HCT116 (cell line): Measurements from ENCODE around the gene KCNK10. TPM values are rescaled to one million over a fixed set of nuclear protein-coding genes. Genes with fewer than 3 reads are reported as not detected.

Experiments
- ATAC-seq: fragments of 200-7000 bp; cut with Tn5 transposase; 2 replicates; pipeline ENCODE4 v1.9.1; 2020; ENCODE audit warnings: mild to moderate bottlenecking, moderate library complexity
- BruUV-seq: library from RNA; stranded (reverse); fragments of 400-500 nt; replicated peaks from 2 replicates; lab custom pipeline; 2021; lab: Mats Ljungman, UMichigan
- CTCF ChIA-PET: fragments of 300-600 bp; sonication (Branson Sonifier 250); formaldehyde crosslinking; loops from one replicate; lab custom pipeline; 2021; ENCODE audit warnings: antibody characterized with exemption; lab: Charles Lee
- POLR2A ChIA-PET: fragments of 300-600, 350-600 bp; sonication (Branson Sonifier 250); formaldehyde crosslinking; loops from one replicate; lab custom pipeline; 2021; ENCODE audit warnings: antibody characterized with exemption; lab: Charles Lee
- RAD21 ChIA-PET, 2 experiments: fragments of 300-600 bp; sonication (Branson Sonifier 250); formaldehyde crosslinking; loops; one replicate each; lab custom pipeline; 2023; ENCODE audit warnings: low total read pairs in 2 of 2; ENCODE audit not compliant: uncharacterized antibody in 2 of 2, unreplicated experiment in 2 of 2, low non-redundant PET in 1 of 2; lab: Charles Lee
- DNase-seq: peaks from one replicate; pipeline ENCODE4 v3.0.0-alpha.2; 2010; ENCODE audit warnings: low read depth, low spot score
- H2AFZ ChIP-seq: fragments of 200-600 bp; shearing (Covaris generic), sonication (generic); 2 replicates; pipeline ENCODE4 v1.6.1; 2017; ENCODE audit warnings: low read depth, mixed run types, mixed read lengths, antibody characterized with exemption, low read length; ENCODE audit not compliant: poor library complexity, severe bottlenecking
- H3K27ac ChIP-seq: 2 replicates; pipeline ENCODE4 v1.5.1; 2012; ENCODE audit warnings: low read depth, low read length
- H3K27me3 ChIP-seq: fragments of 200-600 bp; sonication (generic); 2 replicates; pipeline ENCODE4 v1.6.1; 2016; ENCODE audit warnings: mixed run types, low read length, mixed read lengths; ENCODE audit not compliant: insufficient read depth
- H3K36me3 ChIP-seq, 2 experiments: fragments of 200-500 bp in 1 of 2; fragments of 200-600 bp in 1 of 2; sonication (Bioruptor generic) in 1 of 2; sonication (generic) in 1 of 2; 2 replicates each; pipeline versions ENCODE4 v1.5.1 to v1.6.1; 2014 to 2016; ENCODE audit warnings: low read length in 2 of 2, inconsistent platforms in 1 of 2, mixed read lengths in 1 of 2, mixed run types in 1 of 2; ENCODE audit not compliant: insufficient read depth in 2 of 2, control insufficient read depth in 1 of 2
- H3K4me1 ChIP-seq, 2 experiments: fragments of 200-600 bp in 1 of 2; sonication (generic) in 1 of 2; 2 replicates each; pipeline versions ENCODE4 v1.5.1 to v1.6.1; 2012 to 2017; ENCODE audit warnings: low read length in 2 of 2, inconsistent platforms in 1 of 2, mild to moderate bottlenecking in 1 of 2, mixed read lengths in 1 of 2, mixed run types in 1 of 2, moderate library complexity in 1 of 2; ENCODE audit not compliant: insufficient read depth in 2 of 2, control insufficient read depth in 1 of 2
- H3K4me2 ChIP-seq: fragments of 200-600 bp; sonication (generic); 2 replicates; pipeline ENCODE4 v1.6.1; 2017; ENCODE audit warnings: mixed run types, low read length, mixed read lengths
- H3K4me3 ChIP-seq, 2 experiments: fragments of 200-600 bp in 1 of 2; sonication (generic) in 1 of 2; replicated peaks in 1 of 2; 2 replicates each; pipeline ENCODE4 v1.5.1; 2011 to 2016; ENCODE audit warnings: low read length in 2 of 2, control low read depth in 1 of 2, low read depth in 1 of 2, mild to moderate bottlenecking in 1 of 2, mixed read lengths in 1 of 2, mixed run types in 1 of 2
- H3K79me2 ChIP-seq: fragments of 200-600 bp; sonication (generic); 2 replicates; pipeline ENCODE4 v1.6.1; 2017; ENCODE audit warnings: mild to moderate bottlenecking, mixed run types, low read length, moderate library complexity, mixed read lengths; ENCODE audit not compliant: insufficient read depth
- H3K9ac ChIP-seq: fragments of 200-600 bp; sonication (generic); 2 replicates; pipeline ENCODE4 v1.6.1; 2016; ENCODE audit warnings: low read length, mixed read lengths
- H3K9me2 ChIP-seq: fragments of 200-600 bp; sonication (generic), shearing (Covaris generic); 2 replicates; pipeline ENCODE4 v1.6.1; 2017; ENCODE audit warnings: mixed run types, mild to moderate bottlenecking, moderate library complexity; ENCODE audit not compliant: insufficient read depth
- H3K9me3 ChIP-seq, 2 experiments: fragments of 200-500 bp in 1 of 2; fragments of 200-600 bp in 1 of 2; sonication (Bioruptor generic) in 1 of 2; sonication (generic) in 1 of 2; 2 replicates each; pipeline ENCODE4 v1.6.1; 2014 to 2017; ENCODE audit warnings: low read length in 2 of 2, mixed read lengths in 2 of 2, inconsistent platforms in 1 of 2, low read depth in 1 of 2, mild to moderate bottlenecking in 1 of 2, mixed run types in 1 of 2, moderate library complexity in 1 of 2; ENCODE audit not compliant: control insufficient read depth in 1 of 2, insufficient read depth in 1 of 2
- H4K20me1 ChIP-seq: fragments of 200-600 bp; sonication (generic), shearing (Covaris generic); 2 replicates; pipeline ENCODE4 v1.6.1; 2017; ENCODE audit warnings: mixed run types, mild to moderate bottlenecking, moderate library complexity; ENCODE audit not compliant: insufficient read depth
- CBX3 ChIP-seq: IDR thresholded peaks from 2 replicates; pipeline ENCODE4 v1.6.1; 2012; ENCODE audit warnings: low read depth
- EGR1 ChIP-seq: IDR thresholded peaks from 2 replicates; pipeline ENCODE4 v1.6.1; 2012; ENCODE audit warnings: low read depth
- EZH2 ChIP-seq: fragments of 200-600 bp; sonication (generic); IDR thresholded peaks from 2 replicates; pipeline ENCODE4 v1.6.1; 2017; ENCODE audit warnings: antibody characterized with exemption, mixed run types
- FOSL1 ChIP-seq: IDR thresholded peaks from 2 replicates; pipeline ENCODE4 v1.6.1; 2012; ENCODE audit warnings: low read depth
- JUND ChIP-seq: IDR thresholded peaks from 2 replicates; pipeline ENCODE4 v1.6.1; 2012
- RAD21 ChIP-seq: IDR thresholded peaks from 2 replicates; pipeline ENCODE4 v1.6.1; 2012; ENCODE audit warnings: low read depth, mild to moderate bottlenecking
- SIN3A ChIP-seq: IDR thresholded peaks from 2 replicates; pipeline ENCODE4 v1.6.1; 2012; ENCODE audit warnings: low read depth
- SP1 ChIP-seq: IDR thresholded peaks from 2 replicates; pipeline ENCODE4 v1.6.1; 2012; ENCODE audit warnings: low read depth
- YY1 ChIP-seq: IDR thresholded peaks from 2 replicates; pipeline ENCODE4 v1.6.1; 2011; ENCODE audit warnings: low read length, low read depth, moderate library complexity, mild to moderate bottlenecking; ENCODE audit not compliant: insufficient replicate concordance; ENCODE audit errors: extremely low read depth
- ZBTB33 ChIP-seq: IDR thresholded peaks from 2 replicates; pipeline ENCODE4 v1.6.1; 2011; ENCODE audit warnings: mild to moderate bottlenecking, low read length, moderate library complexity; ENCODE audit not compliant: insufficient replicate concordance; ENCODE audit errors: extremely low read depth
- intact Hi-C: fragments of 100-400 bp; cut with micrococcal nuclease; formaldehyde crosslinking; loops from 2 replicates; pipeline ENCODE4 v1.10.0; 2022
- total RNA-seq: library from RNA; stranded (reverse); gene quantifications from one replicate; pipeline ENCODE4 v1.2.1, GENCODE V29; 2021; ENCODE audit not compliant: unreplicated experiment
- TF ChIP-seq, protein P1 (sequence below), 3 experiments: fragments of 200-600 bp in 1 of 3; sonication (generic) in 1 of 3; IDR thresholded peaks in 2 of 3; conservative IDR thresholded peaks in 1 of 3; 2 replicates each; pipeline ENCODE4 v1.5.1; 2012 to 2017; ENCODE audit warnings: low read depth in 2 of 3, low read length in 2 of 3, antibody characterized with exemption in 1 of 3, borderline replicate concordance in 1 of 3, control low read depth in 1 of 3, mild to moderate bottlenecking in 1 of 3, mixed read lengths in 1 of 3, mixed run types in 1 of 3, moderate library complexity in 1 of 3; ENCODE audit not compliant: insufficient read depth in 1 of 3

Gene KCNK10
- total RNA-seq, 1 experiment from 2014 or later, result not detected

- Histone ChIP-seq H3K4me1 (no peaks in the 10 kb centered on the region), H3K4me3 (no peak overlapping the region), H3K9ac (no peak overlapping the region), H3K27ac (no peak overlapping the region), H3K27me3 (peaks cover 16% of the 10 kb centered on the region), H3K4me2 (no peak overlapping the region), H3K9me3 (no peaks in the 10 kb centered on the region), H3K36me3 (no peaks in the 10 kb centered on the region), H2AFZ (no peak overlapping the region), H4K20me1 (no peaks in the 10 kb centered on the region), H3K9me2 (no peaks in the 10 kb centered on the region), H3K79me2 (no peaks in the 10 kb centered on the region)
- ATAC-seq (no peak), DNase-seq (no peak)
- RAD21 ChIA-PET, result no interaction called here
- POLR2A ChIA-PET, result no interaction called here
- CTCF ChIA-PET, result no interaction called here
- intact Hi-C loops, result no loop called here
- TF ChIP-seq JUND (no peak), EZH2 (no peak), ZBTB33 (no peak), FOSL1 (no peak), SIN3A (no peak), SP1 (no peak), YY1 (no peak), RAD21 (no peak), EGR1 (no peak), CBX3 (no peak)
- TF ChIP-seq, protein P1, sequence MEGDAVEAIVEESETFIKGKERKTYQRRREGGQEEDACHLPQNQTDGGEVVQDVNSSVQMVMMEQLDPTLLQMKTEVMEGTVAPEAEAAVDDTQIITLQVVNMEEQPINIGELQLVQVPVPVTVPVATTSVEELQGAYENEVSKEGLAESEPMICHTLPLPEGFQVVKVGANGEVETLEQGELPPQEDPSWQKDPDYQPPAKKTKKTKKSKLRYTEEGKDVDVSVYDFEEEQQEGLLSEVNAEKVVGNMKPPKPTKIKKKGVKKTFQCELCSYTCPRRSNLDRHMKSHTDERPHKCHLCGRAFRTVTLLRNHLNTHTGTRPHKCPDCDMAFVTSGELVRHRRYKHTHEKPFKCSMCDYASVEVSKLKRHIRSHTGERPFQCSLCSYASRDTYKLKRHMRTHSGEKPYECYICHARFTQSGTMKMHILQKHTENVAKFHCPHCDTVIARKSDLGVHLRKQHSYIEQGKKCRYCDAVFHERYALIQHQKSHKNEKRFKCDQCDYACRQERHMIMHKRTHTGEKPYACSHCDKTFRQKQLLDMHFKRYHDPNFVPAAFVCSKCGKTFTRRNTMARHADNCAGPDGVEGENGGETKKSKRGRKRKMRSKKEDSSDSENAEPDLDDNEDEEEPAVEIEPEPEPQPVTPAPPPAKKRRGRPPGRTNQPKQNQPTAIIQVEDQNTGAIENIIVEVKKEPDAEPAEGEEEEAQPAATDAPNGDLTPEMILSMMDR (IDR thresholded peaks at IDR 0.05 in 2 of 3, conservative IDR thresholded peaks at IDR 0.05 in 1 of 3; ENCODE audit: borderline replicate concordance in 1 of 3, insufficient read depth in 1 of 3, low read depth in 2 of 3, low read length in 2 of 3), result no peak
- no TSS peak for BruUV-seq
These were observed 91.5 kb downstream of the KCNK10 start for GRCh38 chr14:88231603-88232002.
